Measurements from ENCODE around the gene SPEG. TPM values are rescaled to one million over a fixed set of nuclear protein-coding genes. Genes with fewer than 3 reads are reported as not detected.

SPEG gene
- total and polyA plus RNA-seq, 2 donors (not counting 3 experiments of a cell fraction or from before 2014, with no cell fraction given), result 0.84 to 3.5 TPM

GRCh38 chr2:219469186-219469724 is 34.6 kb downstream of the SPEG start:
- Histone ChIP-seq H3K4me2 (ENCODE audit: insufficient read depth, low read length) (no peak overlapping the region), H3K36me3 (ENCODE audit: control insufficient read depth in 2 of 2, extremely low read depth in 1 of 2, insufficient read depth in 2 of 2, low read length in 2 of 2) (no peaks in the 10 kb centered on the region), H3K27ac (ENCODE audit: insufficient read depth, low read depth, low read length) (no peak overlapping the region), H3K27me3 (ENCODE audit: control insufficient read depth in 2 of 2, insufficient read depth in 2 of 2, low read length in 2 of 2) (no peaks in the 10 kb centered on the region), H3K4me3 (replicated peaks in 1 of 3; ENCODE audit: insufficient read depth in 1 of 3, low read depth in 1 of 3, low read length in 3 of 3) (no peak overlapping the region), H3K4me1 (ENCODE audit: control insufficient read depth, extremely low read depth, insufficient read depth, low read length) (no peaks in the 10 kb centered on the region), H3K79me2 (ENCODE audit: control insufficient read depth, insufficient read depth, low read length) (no peaks in the 10 kb centered on the region), H2AFZ (ENCODE audit: low read depth, low read length) (no peak overlapping the region), H4K20me1 (replicated peaks; ENCODE audit: control insufficient read depth, extremely low read depth, insufficient read depth, low read length) (no peaks in the 10 kb centered on the region), H3K9me3 (replicated peaks; ENCODE audit: control insufficient read depth, insufficient read depth, low read length) (no peaks in the 10 kb centered on the region), H3K9ac (replicated peaks; ENCODE audit: extremely low read depth, insufficient read depth, low read length) (no peak overlapping the region), H3K9me1 (replicated peaks; ENCODE audit: control insufficient read depth, extremely low read depth, insufficient read depth, low read length) (no peaks in the 10 kb centered on the region)
- BruUV-seq (replicated peaks), result no TSS peak
- FAIRE-seq (no peak), DNase-seq (ENCODE audit: low read depth, low spot score) (no peak)
- ChIA-PET POLR2A (no interaction called here), CTCF (interaction anchor here (1.7 to 3.0 kb wide), 3 partner anchors 26 to 61 kb away, joined by 7 to 12 read pairs (median 9); no protein-coding TSS in a partner anchor)
- dilution Hi-C loops (cut with MboI; ENCODE audit: extremely low pct_ligation_motif_present, low sequenced_read_pairs), result no loop called here
- TF ChIP-seq POLR2AphosphoS5 (IDR thresholded peaks at IDR 0.05; ENCODE audit: insufficient read depth, low read depth, low read length), result no peak
- intact Hi-C loops (cut with micrococcal nuclease), result no loop called here

DNA sequence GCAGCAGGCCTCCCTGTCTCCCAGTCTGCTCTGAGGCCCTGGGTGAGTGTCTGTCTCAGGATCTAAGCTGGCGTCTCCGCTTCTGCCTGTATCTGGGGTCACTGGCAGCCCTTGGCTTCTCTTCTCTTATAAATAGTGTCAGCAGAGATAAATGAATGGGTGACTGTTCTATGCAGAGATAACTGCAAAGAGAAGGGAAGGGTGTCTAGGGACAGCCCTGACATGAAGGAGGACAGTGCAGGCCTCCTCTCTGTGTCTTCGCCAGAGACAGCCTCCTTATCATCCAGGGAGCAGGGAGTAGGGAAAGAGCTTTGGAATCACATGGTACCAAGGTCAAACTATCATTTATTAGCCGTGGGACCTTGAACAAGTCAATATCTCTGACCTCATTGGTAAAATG is 35.8 kb downstream of the SPEG start:
- H2AFZ ChIP-seq (ENCODE audit: low read depth, low read length), result no peak overlapping the region
- H3K9me1 ChIP-seq (replicated peaks; ENCODE audit: control insufficient read depth, extremely low read depth, insufficient read depth, low read length), result no peaks in the 10 kb centered on the region
- H3K36me3 ChIP-seq (ENCODE audit: control insufficient read depth in 2 of 2, extremely low read depth in 1 of 2, insufficient read depth in 2 of 2, low read length in 2 of 2), result no peaks in the 10 kb centered on the region
- TF ChIP-seq MAX (IDR thresholded peaks at IDR 0.05; ENCODE audit: insufficient read depth, insufficient read length) (no peak), CTCF (IDR thresholded peaks at IDR 0.05; ENCODE audit: extremely low read depth in 1 of 2, insufficient read depth in 1 of 2, low read depth in 1 of 2, low read length in 2 of 2) (no peak), JUN (IDR thresholded peaks at IDR 0.05; ENCODE audit: borderline replicate concordance, insufficient read depth, insufficient read length, low read depth) (no peak), EZH2 (IDR thresholded peaks at IDR 0.05; ENCODE audit: borderline replicate concordance, low read depth, low read length, severe bottlenecking) (no peak), FOS (IDR thresholded peaks at IDR 0.05; ENCODE audit: borderline replicate concordance, insufficient read depth, low read length) (no peak), MYC (IDR thresholded peaks at IDR 0.05; ENCODE audit: low read depth, low read length) (no peak), POLR2A (IDR thresholded peaks at IDR 0.05; ENCODE audit: low read depth, low read length) (no peak), POLR2AphosphoS5 (IDR thresholded peaks at IDR 0.05; ENCODE audit: insufficient read depth, low read depth, low read length) (no peak), GATA2 (IDR thresholded peaks at IDR 0.05; ENCODE audit: insufficient read depth, insufficient read length, low read depth, low read length) (no peak)
- H4K20me1 ChIP-seq (replicated peaks; ENCODE audit: control insufficient read depth, extremely low read depth, insufficient read depth, low read length), result no peaks in the 10 kb centered on the region
- dilution Hi-C loops (cut with MboI; ENCODE audit: extremely low pct_ligation_motif_present, low sequenced_read_pairs) (no loop called here), intact Hi-C loops (cut with micrococcal nuclease) (no loop called here)
- ChIA-PET CTCF (interaction anchor here (1.7 to 2.4 kb wide), 3 partner anchors 11 to 60 kb away, joined by 5 to 10 read pairs (median 10); no protein-coding TSS in a partner anchor), POLR2A (no interaction called here)
- BruUV-seq (replicated peaks), result no TSS peak
- no peak for DNase-seq (ENCODE audit: low read depth, low spot score)
- H3K4me1 ChIP-seq (ENCODE audit: control insufficient read depth, extremely low read depth, insufficient read depth, low read length), result no peaks in the 10 kb centered on the region
- no peak overlapping the region for H3K9ac ChIP-seq (replicated peaks; ENCODE audit: extremely low read depth, insufficient read depth, low read length)
- H3K27me3 ChIP-seq (ENCODE audit: control insufficient read depth in 2 of 2, insufficient read depth in 2 of 2, low read length in 2 of 2), result no peaks in the 10 kb centered on the region
- H3K79me2 ChIP-seq (ENCODE audit: control insufficient read depth, insufficient read depth, low read length), result no peaks in the 10 kb centered on the region
- no peak overlapping the region for H3K4me2 ChIP-seq (ENCODE audit: insufficient read depth, low read length)
- FAIRE-seq, result no peak
- H3K4me3 ChIP-seq (replicated peaks in 1 of 3; ENCODE audit: insufficient read depth in 1 of 3, low read depth in 1 of 3, low read length in 3 of 3), result no peak overlapping the region
- H3K27ac ChIP-seq (ENCODE audit: insufficient read depth, low read depth, low read length), result no peak overlapping the region
- no peaks in the 10 kb centered on the region for H3K9me3 ChIP-seq (replicated peaks; ENCODE audit: control insufficient read depth, insufficient read depth, low read length)
